Astrocyte (in vitro differentiated cells and primary cell): ENCODE results near the gene FOXA1.

Experiments
- CTCF ChIP-seq: IDR thresholded peaks from 2 replicates; pipeline ENCODE4 v1.5.1; 2011; ENCODE audit warnings: low read depth, mild to moderate bottlenecking, inconsistent platforms, low read length, moderate library complexity; ENCODE audit not compliant: insufficient read depth
- EZH2 ChIP-seq: IDR thresholded peaks from 2 replicates; pipeline ENCODE4 v1.6.1; 2012; ENCODE audit warnings: mild to moderate bottlenecking, low read length, inconsistent platforms; ENCODE audit not compliant: insufficient read depth

- TF ChIP-seq CTCF = peak; percentile 84
- TF ChIP-seq EZH2 = no peak
Measured at GRCh38 chr14:37594238-37594970, 645 bp downstream of the FOXA1 start.
